ENCODE results near the gene FARP1. TPM values are rescaled to one million over a fixed set of nuclear protein-coding genes. Genes with fewer than 3 reads are reported as not detected.

The FARP1 gene
- total and polyA plus RNA-seq, 2 of the 8 experiments (the other 6 are each of a cell fraction or from before 2014, with no cell fraction given) = 24.7 to 104 TPM

- WGBS, 2 experiments (ENCODE audit: extremely low coverage in 1 of 2, insufficient coverage in 1 of 2, insufficient read length in 1 of 2, insufficient replicate concordance in 2 of 2, low coverage in 1 of 2, low lambda C conversion rate in 2 of 2, missing lambda C conversion rate in 1 of 2) = 93% methylated on average over 5 of the region's 5 CpGs; no CpG with 5 or more reads in 1 of the 2 experiments
- Histone ChIP-seq H4K5ac (ENCODE audit: insufficient read length, low read depth, low read length) (no peak overlapping the region), H3K4me1 (replicated peaks in 1 of 4; ENCODE audit: control insufficient read depth in 3 of 4, insufficient read depth in 4 of 4, low read length in 3 of 4) (peaks cover 2 to 8% (median 4%) of the 10 kb centered on the region in 4 experiments; a peak in 6 of 7 replicates), H3K23me2 (ENCODE audit: low read depth, low read length) (no peaks in the 10 kb centered on the region; the same call in none of the 2 replicates), H4K91ac (replicated peaks; ENCODE audit: insufficient read length, low read length) (no peak overlapping the region), H3K14ac (ENCODE audit: insufficient read length) (no peak overlapping the region), H3K4me2 (ENCODE audit: insufficient read depth in 1 of 2, low read depth in 2 of 2, low read length in 2 of 2) (no peak overlapping the region), H2BK120ac (replicated peaks; ENCODE audit: low read depth, low read length) (no peak overlapping the region), H4K8ac (ENCODE audit: extremely low read depth, insufficient read depth, low read length) (no peak overlapping the region), H3K79me2 (ENCODE audit: control insufficient read depth in 1 of 2, insufficient read depth in 2 of 2, low read length in 2 of 2) (peaks cover 0 to 32% of the 10 kb centered on the region in 2 experiments; a peak in 2 of 4 replicates), H3K23ac (ENCODE audit: insufficient read length) (no peak overlapping the region), H3K18ac (ENCODE audit: extremely low read depth, low read length) (no peak overlapping the region), H3K9me3 (ENCODE audit: insufficient read depth in 2 of 2, low read depth in 1 of 2, low read length in 1 of 2) (no peaks in the 10 kb centered on the region), H3K79me1 (ENCODE audit: low read depth, low read length) (peaks cover 10% of the 10 kb centered on the region), H2BK12ac (ENCODE audit: low read depth, low read length) (no peak overlapping the region), H3K27ac (ENCODE audit: low read depth, low read length) (no peak overlapping the region), H2BK5ac (ENCODE audit: low read depth, low read length) (no peak overlapping the region), H3K36me3 (ENCODE audit: control insufficient read depth in 2 of 4, insufficient read depth in 4 of 4, low read length in 3 of 4) (no peaks in the 10 kb centered on the region), H3K27me3 (replicated peaks in 1 of 4; ENCODE audit: control insufficient read depth in 3 of 4, extremely low read depth in 1 of 4, insufficient read depth in 3 of 4, low read length in 3 of 4) (no peaks in the 10 kb centered on the region), H3K4ac (replicated peaks; ENCODE audit: insufficient read length, low read depth, low read length) (no peak overlapping the region), H2AK5ac (ENCODE audit: low read depth, low read length) (no peak overlapping the region), H3K56ac (replicated peaks; ENCODE audit: insufficient read length, low read depth, low read length) (no peak overlapping the region), H2AFZ (ENCODE audit: low read length) (no peak overlapping the region), H2BK20ac (ENCODE audit: low read length) (no peak overlapping the region), H3K4me3 (ENCODE audit: extremely low read depth in 1 of 4, insufficient read depth in 2 of 4, low read depth in 3 of 4, low read length in 4 of 4) (no peak overlapping the region), H4K20me1 (replicated peaks in 1 of 2; ENCODE audit: control insufficient read depth in 1 of 2, insufficient read depth in 2 of 2, low read length in 2 of 2) (no peaks in the 10 kb centered on the region), H2BK15ac (ENCODE audit: low read length) (no peak overlapping the region), H3K9ac (replicated peaks in 1 of 4; ENCODE audit: extremely low read depth in 1 of 4, low read depth in 3 of 4, low read length in 3 of 4) (no peak overlapping the region)
- FAIRE-seq (no peak), DNase-seq (ENCODE audit: low read depth in 1 of 2, low spot score in 2 of 2) (no peak)
- CTCF ChIA-PET (ENCODE audit: partially characterized antibody) = interaction anchor here (0.6 to 1.4 kb wide), 5 partner anchors 10 to 123 kb away, joined by 3 to 5 read pairs (median 3); no protein-coding TSS in a partner anchor
- POLR2A ChIA-PET (ENCODE audit: partially characterized antibody) = no interaction called here
- TF ChIP-seq KDM1A (IDR thresholded peaks at IDR 0.05; ENCODE audit: borderline replicate concordance, low read length) (no peak), EGR1 (IDR thresholded peaks at IDR 0.05; ENCODE audit: borderline replicate concordance, low read depth, low read length) (no peak), SP1 (IDR thresholded peaks at IDR 0.05; ENCODE audit: low read depth, low read length) (no peak), JUND (IDR thresholded peaks at IDR 0.05; ENCODE audit: low read length) (no peak), RXRA (IDR thresholded peaks at IDR 0.05; ENCODE audit: insufficient read depth, low read depth, low read length) (no peak), CHD2 (IDR thresholded peaks at IDR 0.05; ENCODE audit: low read length) (no peak), MAFK (IDR thresholded peaks at IDR 0.05; ENCODE audit: low read depth, low read length) (no peak), RNF2 (IDR thresholded peaks at IDR 0.05; ENCODE audit: borderline replicate concordance, low read depth, low read length, missing control alignments, poor library complexity, severe bottlenecking) (no peak), USF2 (IDR thresholded peaks at IDR 0.05; ENCODE audit: low read length) (no peak), RBBP5 (IDR thresholded peaks at IDR 0.05; ENCODE audit: borderline replicate concordance, low read depth, low read length) (no peak), CHD1 (IDR thresholded peaks at IDR 0.05; ENCODE audit: low read depth, low read length) (no peak), MAX (IDR thresholded peaks at IDR 0.05) (no peak)
Observed at GRCh38 chr13:98262292-98262691, 119.4 kb downstream of the FARP1 start.

Data from H1 (cell line).